Activated CD4-positive, alpha-beta T cell treated with anti-CD3 and anti-CD28 coated beads, Interleukin-2, amount 50 U/mL, for 16 hours (primary cell): ENCODE measurements around the gene C12orf50.
"Not testable (repeated sequence)": the region's sequence is repeated elsewhere in the genome, so short reads cannot be mapped to it uniquely, and the experiment has no call there.

Experiments used
- DNase-seq: peaks from one replicate; pipeline ENCODE4 v3.0.0-alpha.2; 2020

C12orf50 gene

GRCh38 chr12:87985069-87985675 lies 44.0 kb downstream of the C12orf50 start:
- no peak for DNase-seq

GRCh38 chr12:87982208-87982607 lies 47.0 kb downstream of the C12orf50 start:
- no peak for DNase-seq

GRCh38 chr12:87981495-87981894 lies 47.7 kb downstream of the C12orf50 start:
- DNase-seq = no peak

- DNase-seq = no peak
Measured at GRCh38 chr12:87975879-87976278, 53.3 kb downstream of the C12orf50 start.

- no peak for DNase-seq
Measured at GRCh38 chr12:87967871-87968270, 61.3 kb downstream of the C12orf50 start.

- no peak for DNase-seq
Measured at GRCh38 chr12:87960566-87960965, 68.6 kb downstream of the C12orf50 start.

DNA sequence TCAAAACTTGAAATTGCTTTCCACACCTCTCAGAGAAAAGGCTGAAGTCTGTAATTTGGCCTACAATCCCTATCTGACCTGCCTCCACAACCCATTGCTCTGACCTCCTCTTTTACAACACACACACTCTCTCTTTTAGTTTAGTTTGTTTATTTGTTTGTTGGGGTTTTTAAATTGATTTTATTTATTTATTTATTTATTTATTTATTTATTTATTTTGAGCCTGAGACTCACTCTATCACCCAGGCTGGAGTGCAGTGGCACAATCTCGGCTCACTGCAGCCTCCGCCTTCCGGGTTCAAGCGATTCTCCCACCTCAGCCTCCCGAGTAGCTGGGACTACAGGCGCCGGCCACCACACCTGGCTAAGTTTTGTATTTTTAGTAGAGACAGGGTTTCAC lies 75.2 kb downstream of the C12orf50 start:
- not testable (repeated sequence) for DNase-seq

- peak; percentile 14 for DNase-seq
Measured at GRCh38 chr12:87953256-87953860, 75.8 kb downstream of the C12orf50 start.

DNA sequence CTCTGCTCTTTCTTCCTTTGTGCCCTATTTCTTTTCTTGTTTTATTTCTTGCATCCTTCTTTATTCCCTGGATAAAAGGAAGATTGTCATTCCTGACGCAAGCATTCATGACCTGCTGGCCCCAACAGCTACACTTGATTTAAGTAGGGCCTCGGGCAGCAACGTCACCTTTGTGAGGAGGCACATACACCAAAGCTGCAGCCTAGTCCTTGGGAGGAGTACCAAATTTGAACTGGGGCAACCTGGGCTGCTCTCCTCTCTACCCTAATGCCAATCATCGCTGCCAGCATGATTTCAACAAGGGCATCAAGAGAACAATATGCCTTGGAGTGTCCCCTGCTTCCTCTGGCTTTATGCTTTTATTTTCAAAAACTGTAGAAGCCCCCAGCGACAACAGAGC lies 76.4 kb downstream of the C12orf50 start:
- DNase-seq = no peak

DNA sequence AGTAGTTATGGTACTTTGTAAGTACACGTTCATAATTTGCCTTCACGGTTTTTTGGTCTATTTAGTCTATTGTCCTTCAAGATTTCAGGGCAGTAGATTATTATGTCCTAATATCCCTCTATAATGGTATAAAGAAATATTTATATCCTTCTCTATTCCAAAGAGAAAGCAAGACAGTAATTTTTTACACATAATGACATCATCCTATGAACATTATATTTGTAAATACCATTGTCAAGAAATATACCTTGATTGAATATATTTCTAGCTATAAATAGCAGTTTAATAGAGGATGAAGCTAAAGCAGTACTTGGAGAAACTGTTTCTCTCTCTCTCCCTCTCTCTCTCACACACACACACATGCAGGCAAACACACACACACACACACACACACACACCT lies 77.0 kb downstream of the C12orf50 start:
- DNase-seq = no peak

GRCh38 chr12:87943762-87944161 lies 85.4 kb downstream of the C12orf50 start:
- DNase-seq = no peak

DNA sequence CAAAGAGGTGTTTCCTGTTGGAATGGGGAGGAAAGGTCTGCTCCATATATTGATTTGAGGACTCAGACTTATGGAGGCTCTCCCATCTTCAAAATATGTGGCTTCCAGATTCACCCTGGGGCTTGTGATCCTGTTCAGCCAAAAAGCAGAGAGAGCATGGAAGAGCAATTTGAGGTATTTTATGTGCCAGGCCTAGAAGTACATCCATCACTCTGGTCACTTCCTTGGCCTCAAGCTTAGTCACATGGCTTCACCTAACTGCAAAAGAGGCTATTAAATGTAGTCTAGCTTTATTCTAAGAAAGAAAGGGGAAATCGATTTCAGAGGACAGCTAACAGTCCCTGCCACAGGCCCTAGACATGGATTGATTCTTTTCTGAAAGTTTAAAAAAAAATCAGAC lies 86.2 kb downstream of the C12orf50 start:
- DNase-seq = no peak

GRCh38 chr12:87939182-87939581 lies 90.0 kb downstream of the C12orf50 start:
- no peak for DNase-seq

- DNase-seq = no peak
Measured at GRCh38 chr12:87935216-87935615, 94.0 kb downstream of the C12orf50 start.

- no peak for DNase-seq
Measured at GRCh38 chr12:87933991-87934390, 95.2 kb downstream of the C12orf50 start.

DNA sequence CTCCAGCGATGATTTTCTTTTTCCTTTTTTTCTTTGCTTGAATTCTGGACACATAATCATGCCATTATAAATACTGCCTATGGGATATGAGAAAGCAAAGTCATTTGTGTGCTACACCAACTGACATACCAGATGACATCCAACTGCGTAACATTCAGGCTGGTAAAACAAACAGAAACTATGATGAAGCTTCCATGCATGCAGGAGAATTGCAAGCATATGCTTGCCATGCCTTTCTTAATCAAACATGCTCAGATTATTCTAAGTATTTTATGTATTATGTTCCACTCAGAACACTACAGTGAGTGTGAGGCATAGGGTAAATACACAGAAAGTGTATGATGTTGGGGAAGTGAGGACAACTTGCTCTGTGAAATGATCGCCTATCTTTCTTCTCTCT lies 97.4 kb downstream of the C12orf50 start:
- DNase-seq = no peak

DNA sequence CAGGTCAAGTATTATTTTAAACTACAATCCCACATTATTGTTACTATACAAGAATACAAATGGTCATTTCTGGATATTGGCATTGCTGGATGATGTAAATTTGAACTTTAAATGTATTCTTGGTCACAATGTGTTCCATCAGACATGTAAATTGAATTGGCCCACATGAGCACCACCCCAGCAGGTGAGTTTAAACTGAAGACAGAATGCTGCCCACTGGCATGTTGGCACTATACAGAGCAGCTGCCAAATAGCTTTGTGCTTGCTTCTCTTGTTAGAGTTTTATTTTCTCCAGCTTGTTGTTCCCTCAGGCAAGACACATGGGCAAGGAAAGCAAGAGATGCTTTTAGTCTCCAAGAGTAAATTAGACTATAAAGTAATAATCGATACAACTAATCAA lies 98.6 kb downstream of the C12orf50 start:
- no peak for DNase-seq
